ENCODE measurements around the gene TBRG4.

TBRG4 gene

DNA sequence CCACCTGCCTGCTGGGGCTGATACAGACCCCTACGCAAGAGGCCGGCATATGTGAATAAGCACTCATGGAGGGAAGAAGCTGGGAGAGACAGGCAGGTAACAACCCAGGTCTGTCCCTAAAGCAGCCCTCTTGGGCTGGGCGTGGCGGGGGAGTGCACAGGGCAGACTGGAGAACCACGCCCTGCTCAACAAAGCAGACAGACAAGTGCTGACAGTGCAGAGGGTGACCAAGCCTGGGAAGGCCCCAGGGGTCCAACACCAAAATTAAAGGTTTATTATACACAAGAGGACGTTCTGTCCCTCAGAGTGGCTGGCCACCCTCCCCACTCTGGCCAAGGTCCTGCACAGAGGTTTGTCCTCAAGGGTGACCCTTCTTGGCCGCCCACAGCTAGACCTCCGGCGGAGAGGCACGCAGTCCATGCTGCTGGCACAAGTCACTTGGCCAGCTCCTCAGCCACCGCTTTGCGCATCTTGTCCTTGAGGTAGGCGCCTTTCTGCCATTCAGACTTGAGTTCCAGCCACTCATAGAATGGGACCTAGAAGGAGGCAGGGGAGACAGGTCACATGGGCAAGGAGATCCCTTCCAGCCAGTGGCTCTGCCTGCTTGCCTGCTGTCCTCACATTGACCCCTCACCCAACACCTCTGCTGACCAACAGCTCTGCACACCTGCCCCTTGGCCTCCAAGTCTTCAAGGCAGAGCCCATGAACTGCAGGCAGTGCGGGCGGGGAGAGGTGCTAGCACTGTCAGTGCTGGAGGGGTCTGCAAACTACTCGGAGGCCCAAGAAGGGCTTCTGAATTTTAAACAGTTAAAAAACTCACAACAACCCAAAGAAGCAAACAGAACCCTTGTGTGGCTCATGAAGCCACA is 11.4 kb downstream of the TBRG4 start:
- Histone ChIP-seq H3K27ac (replicated peaks) (no peak overlapping the region), H3K4me3 (replicated peaks; ENCODE audit: insufficient read depth, low read length) (no peak overlapping the region), H3K27me3 (ENCODE audit: insufficient read depth, poor library complexity, severe bottlenecking) (no peaks in the 10 kb centered on the region)
- TF ChIP-seq, protein P1, sequence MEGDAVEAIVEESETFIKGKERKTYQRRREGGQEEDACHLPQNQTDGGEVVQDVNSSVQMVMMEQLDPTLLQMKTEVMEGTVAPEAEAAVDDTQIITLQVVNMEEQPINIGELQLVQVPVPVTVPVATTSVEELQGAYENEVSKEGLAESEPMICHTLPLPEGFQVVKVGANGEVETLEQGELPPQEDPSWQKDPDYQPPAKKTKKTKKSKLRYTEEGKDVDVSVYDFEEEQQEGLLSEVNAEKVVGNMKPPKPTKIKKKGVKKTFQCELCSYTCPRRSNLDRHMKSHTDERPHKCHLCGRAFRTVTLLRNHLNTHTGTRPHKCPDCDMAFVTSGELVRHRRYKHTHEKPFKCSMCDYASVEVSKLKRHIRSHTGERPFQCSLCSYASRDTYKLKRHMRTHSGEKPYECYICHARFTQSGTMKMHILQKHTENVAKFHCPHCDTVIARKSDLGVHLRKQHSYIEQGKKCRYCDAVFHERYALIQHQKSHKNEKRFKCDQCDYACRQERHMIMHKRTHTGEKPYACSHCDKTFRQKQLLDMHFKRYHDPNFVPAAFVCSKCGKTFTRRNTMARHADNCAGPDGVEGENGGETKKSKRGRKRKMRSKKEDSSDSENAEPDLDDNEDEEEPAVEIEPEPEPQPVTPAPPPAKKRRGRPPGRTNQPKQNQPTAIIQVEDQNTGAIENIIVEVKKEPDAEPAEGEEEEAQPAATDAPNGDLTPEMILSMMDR (IDR thresholded peaks at IDR 0.05; ENCODE audit: insufficient read depth, low read length) = no peak
- no peak for TF ChIP-seq SPI1 (IDR thresholded peaks at IDR 0.05; ENCODE audit: borderline replicate concordance, low read depth)
- TF ChIP-seq GABPA (IDR thresholded peaks at IDR 0.05; ENCODE audit: low read depth) = no peak
- no peak for TF ChIP-seq POLR2AphosphoS5 (IDR thresholded peaks at IDR 0.05; ENCODE audit: low read depth)
- TF ChIP-seq, protein P2, sequence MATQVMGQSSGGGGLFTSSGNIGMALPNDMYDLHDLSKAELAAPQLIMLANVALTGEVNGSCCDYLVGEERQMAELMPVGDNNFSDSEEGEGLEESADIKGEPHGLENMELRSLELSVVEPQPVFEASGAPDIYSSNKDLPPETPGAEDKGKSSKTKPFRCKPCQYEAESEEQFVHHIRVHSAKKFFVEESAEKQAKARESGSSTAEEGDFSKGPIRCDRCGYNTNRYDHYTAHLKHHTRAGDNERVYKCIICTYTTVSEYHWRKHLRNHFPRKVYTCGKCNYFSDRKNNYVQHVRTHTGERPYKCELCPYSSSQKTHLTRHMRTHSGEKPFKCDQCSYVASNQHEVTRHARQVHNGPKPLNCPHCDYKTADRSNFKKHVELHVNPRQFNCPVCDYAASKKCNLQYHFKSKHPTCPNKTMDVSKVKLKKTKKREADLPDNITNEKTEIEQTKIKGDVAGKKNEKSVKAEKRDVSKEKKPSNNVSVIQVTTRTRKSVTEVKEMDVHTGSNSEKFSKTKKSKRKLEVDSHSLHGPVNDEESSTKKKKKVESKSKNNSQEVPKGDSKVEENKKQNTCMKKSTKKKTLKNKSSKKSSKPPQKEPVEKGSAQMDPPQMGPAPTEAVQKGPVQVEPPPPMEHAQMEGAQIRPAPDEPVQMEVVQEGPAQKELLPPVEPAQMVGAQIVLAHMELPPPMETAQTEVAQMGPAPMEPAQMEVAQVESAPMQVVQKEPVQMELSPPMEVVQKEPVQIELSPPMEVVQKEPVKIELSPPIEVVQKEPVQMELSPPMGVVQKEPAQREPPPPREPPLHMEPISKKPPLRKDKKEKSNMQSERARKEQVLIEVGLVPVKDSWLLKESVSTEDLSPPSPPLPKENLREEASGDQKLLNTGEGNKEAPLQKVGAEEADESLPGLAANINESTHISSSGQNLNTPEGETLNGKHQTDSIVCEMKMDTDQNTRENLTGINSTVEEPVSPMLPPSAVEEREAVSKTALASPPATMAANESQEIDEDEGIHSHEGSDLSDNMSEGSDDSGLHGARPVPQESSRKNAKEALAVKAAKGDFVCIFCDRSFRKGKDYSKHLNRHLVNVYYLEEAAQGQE (IDR thresholded peaks at IDR 0.05; ENCODE audit: insufficient replicate concordance, low read depth) = no peak
- no peak for DNase-seq (ENCODE audit: low read depth in 1 of 2, low spot score in 1 of 2)

DNA sequence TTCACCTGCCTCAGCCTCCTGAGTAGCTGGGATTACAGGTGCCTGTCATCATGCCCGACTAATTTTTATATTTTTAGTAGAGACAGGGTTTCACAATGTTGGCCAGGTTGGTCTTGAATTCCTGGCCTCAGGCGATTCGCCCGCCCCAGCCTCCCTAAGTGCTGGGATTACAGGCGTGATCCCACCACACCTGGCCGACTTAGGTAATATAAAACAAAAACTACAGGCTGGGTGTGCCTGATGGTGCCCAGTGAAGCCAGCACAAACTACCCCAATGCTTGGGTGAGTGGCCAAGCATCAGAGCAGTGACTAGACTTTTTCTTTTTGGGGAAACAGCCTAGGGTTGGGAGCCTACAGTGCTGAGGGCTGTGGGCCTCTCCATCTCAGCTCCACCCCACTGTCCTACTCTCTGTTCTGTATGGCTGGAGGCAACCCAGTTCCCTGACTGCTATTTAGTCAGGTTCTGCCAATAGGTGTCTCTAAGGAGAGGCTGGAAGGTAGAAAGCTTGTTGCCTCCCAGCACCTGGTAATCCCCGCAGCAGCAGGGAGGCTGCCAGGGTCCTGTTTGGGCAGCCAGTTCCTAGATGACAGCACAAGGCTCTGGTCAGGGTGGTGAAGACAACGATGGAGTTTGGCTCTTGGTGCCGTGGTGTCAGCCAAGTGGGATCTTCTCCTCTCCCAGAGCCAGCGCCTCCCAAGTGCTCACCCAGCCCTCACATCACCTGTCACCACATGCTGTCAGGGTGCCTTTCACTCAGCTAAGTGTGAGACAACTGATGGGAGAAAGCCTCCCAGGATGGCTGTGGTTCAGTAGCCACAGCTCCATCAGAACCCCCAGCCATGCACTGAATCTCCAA is 12.3 kb downstream of the TBRG4 start:
- no peak overlapping the region for H3K4me3 ChIP-seq (replicated peaks; ENCODE audit: insufficient read depth, low read length)
- TF ChIP-seq POLR2AphosphoS5 (IDR thresholded peaks at IDR 0.05; ENCODE audit: low read depth) (peak; percentile 22; the same call in 1 of the 2 replicates), SPI1 (IDR thresholded peaks at IDR 0.05; ENCODE audit: borderline replicate concordance, low read depth) (no peak)
- TF ChIP-seq, protein P1 (IDR thresholded peaks at IDR 0.05; ENCODE audit: insufficient read depth, low read length) = no peak
- TF ChIP-seq, protein P2 (IDR thresholded peaks at IDR 0.05; ENCODE audit: insufficient replicate concordance, low read depth) = no peak
- H3K27ac ChIP-seq (replicated peaks) = no peak overlapping the region
- DNase-seq (ENCODE audit: low read depth in 1 of 2, low spot score in 1 of 2) = no peak
- H3K27me3 ChIP-seq (ENCODE audit: insufficient read depth, poor library complexity, severe bottlenecking) = no peaks in the 10 kb centered on the region

DNA sequence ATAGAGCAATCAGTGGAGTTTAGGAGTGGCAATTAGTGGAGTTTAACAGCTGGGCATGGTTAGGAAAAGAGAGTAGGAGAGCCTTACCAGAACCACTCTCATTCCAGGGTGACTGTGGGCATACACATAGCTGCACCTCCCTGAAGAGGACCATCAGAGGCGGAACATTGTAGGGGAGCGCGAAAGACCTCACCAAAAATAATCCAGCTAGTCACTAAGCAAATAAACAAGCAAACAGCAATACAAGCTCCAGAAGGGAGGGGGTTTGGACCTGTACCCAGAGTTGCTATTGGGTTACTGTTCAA is 18.6 kb downstream of the TBRG4 start:
- Histone ChIP-seq H3K4me3 (replicated peaks; ENCODE audit: insufficient read depth, low read length) (no peak overlapping the region), H3K27ac (replicated peaks) (no peak overlapping the region), H3K27me3 (ENCODE audit: insufficient read depth, poor library complexity, severe bottlenecking) (peaks cover 10% of the 10 kb centered on the region)
- TF ChIP-seq, protein P1 (IDR thresholded peaks at IDR 0.05; ENCODE audit: insufficient read depth, low read length) = no peak
- TF ChIP-seq, protein P2 (IDR thresholded peaks at IDR 0.05; ENCODE audit: insufficient replicate concordance, low read depth) = no peak
- TF ChIP-seq POLR2AphosphoS5 (IDR thresholded peaks at IDR 0.05; ENCODE audit: low read depth) (no peak), SPI1 (IDR thresholded peaks at IDR 0.05; ENCODE audit: borderline replicate concordance, low read depth) (no peak), GABPA (IDR thresholded peaks at IDR 0.05; ENCODE audit: low read depth) (no peak)
- no peak for DNase-seq (ENCODE audit: low read depth in 1 of 2, low spot score in 1 of 2)
